Heart left ventricle (tissue), 13 donors: ENCODE measurements around the gene NUP62.

Source experiments
- CTCF ChIP-seq, 12 donors: fragments of 200-600 bp; sonication (generic) in 4 of 12; IDR thresholded peaks; one replicate each; pipeline versions ENCODE4 v1.5.0 to v1.8.0; 2018 to 2022; ENCODE audit warnings: antibody characterized with exemption in 12 of 12, mild to moderate bottlenecking in 5 of 12
- POLR2A ChIP-seq, 2 donors: fragments of 450-650 bp; IDR thresholded peaks; one replicate each; pipeline ENCODE4 v1.6.1; 2017; ENCODE audit warnings: antibody characterized with exemption in 2 of 2, mild to moderate bottlenecking in 2 of 2, moderate library complexity in 2 of 2
- donor health status: ischemic (EF 13 %, LVEDD 7.1; RV severe dilation, severe dysfunction).
- donor health status: DM: no; HTN: yes; CAD: no.
- donor health status: DM: no; HTN: no; CAD: no.
- donor health status: ischemic (EF 25% LVEDD 6.9; RV normal size, moderate dysfunction).
- donor health status: ischemic (EF 25% LVEDD 5.7; RV mildly dilated, moderate dysfunction).
- donor health status: ischemic (EF 35%, LVEDD 5.7; RV mildly dilated, moderate dysfunction).
- donor health status: nonischemic (EF 11% LVEDD 7.7; RV severe dilation, severe dysfunction).
- donor health status: DM: yes; HTN: yes; CAD: no.
- donor health status: PGD.
- donor health status: ischemic (EF 29% LVEDD 5.4; RV normal size, mild dysfunction).
- donor health status: nonischemic (EF 23%, LVEDD 6.1; RV moderate dilation, normal function).

- TF ChIP-seq CTCF (IDR thresholded peaks at IDR 0.05) (no peak), POLR2A (IDR thresholded peaks at IDR 0.05) (no peak)
These were observed 24.1 kb upstream of the NUP62 start for GRCh38 chr19:49953416-49953815.
